HEK293T (cell line): ENCODE results near the gene PLPPR1.

Source experiments
- CTCF ChIA-PET: fragments of 350-600 bp; formaldehyde crosslinking; extraction: SDS; loops from one replicate; lab custom pipeline; 2021; ENCODE audit warnings: antibody characterized with exemption, inconsistent platforms; lab: Yijun Ruan, JAX
- POLR2A ChIA-PET: fragments of 350-600 bp; formaldehyde crosslinking; extraction: SDS; loops from one replicate; lab custom pipeline; 2020; ENCODE audit warnings: antibody characterized with exemption, inconsistent platforms; lab: Yijun Ruan, JAX
- DNase-seq: peaks from one replicate; pipeline ENCODE4 v3.0.0; 2012; ENCODE audit warnings: mixed read lengths; ENCODE audit errors: extremely low spot score
- ARNT ChIP-seq: fragments of 450-650 bp; IDR thresholded peaks from 2 replicates; pipeline ENCODE4 v1.6.1; 2017; ENCODE audit warnings: mild to moderate bottlenecking
- BHLHE40 ChIP-seq: fragments of 450-650 bp; IDR thresholded peaks from 2 replicates; pipeline ENCODE4 v1.6.1; 2016; ENCODE audit warnings: mild to moderate bottlenecking, moderate library complexity, borderline replicate concordance
- CTBP1 ChIP-seq: fragments of 450-650 bp; IDR thresholded peaks from 2 replicates; pipeline ENCODE4 v1.6.1; 2016; ENCODE audit warnings: borderline replicate concordance
- ELF4 ChIP-seq: fragments of 450-650 bp; IDR thresholded peaks from 2 replicates; pipeline ENCODE4 v1.6.1; 2017; ENCODE audit warnings: antibody characterized with exemption
- FOXA1 ChIP-seq: fragments of 450-650 bp; IDR thresholded peaks from 2 replicates; pipeline ENCODE4 v1.6.1; 2016; ENCODE audit warnings: mild to moderate bottlenecking
- FOXK2 ChIP-seq: fragments of 450-650 bp; IDR thresholded peaks from 2 replicates; pipeline ENCODE4 v1.6.1; 2016; ENCODE audit warnings: mild to moderate bottlenecking
- FOXM1 ChIP-seq: fragments of 450-650 bp; IDR thresholded peaks from 2 replicates; pipeline ENCODE4 v1.6.1; 2017; ENCODE audit warnings: mild to moderate bottlenecking, borderline replicate concordance
- HDGF ChIP-seq: fragments of 450-650 bp; IDR thresholded peaks from 2 replicates; pipeline ENCODE4 v1.6.1; 2017; ENCODE audit warnings: antibody characterized with exemption, borderline replicate concordance
- L3MBTL2 ChIP-seq: fragments of 450-650 bp; conservative IDR thresholded peaks from 2 replicates; pipeline ENCODE4 v1.6.1; 2016; ENCODE audit warnings: mild to moderate bottlenecking
- LEF1 ChIP-seq: fragments of 450-650 bp; IDR thresholded peaks from 2 replicates; pipeline ENCODE4 v1.6.1; 2017; ENCODE audit warnings: mild to moderate bottlenecking, borderline replicate concordance
- NFRKB ChIP-seq: fragments of 450-650 bp; IDR thresholded peaks from 2 replicates; pipeline ENCODE4 v1.6.1; 2016; ENCODE audit warnings: mild to moderate bottlenecking, moderate library complexity
- SP1 ChIP-seq: fragments of 450-650 bp; IDR thresholded peaks from 2 replicates; pipeline ENCODE4 v1.6.1; 2017
- SUZ12 ChIP-seq: fragments of 450-650 bp; IDR thresholded peaks from 2 replicates; pipeline ENCODE4 v1.6.1; 2016; ENCODE audit warnings: mild to moderate bottlenecking
- TARDBP ChIP-seq: fragments of 450-650 bp; IDR thresholded peaks from 2 replicates; pipeline ENCODE4 v1.6.1; 2016
- ZNF384 ChIP-seq: fragments of 450-650 bp; IDR thresholded peaks from 2 replicates; pipeline ENCODE4 v1.6.1; 2016
- TF ChIP-seq, protein P1 (sequence below): fragments of 450-650 bp; IDR thresholded peaks from 2 replicates; pipeline ENCODE4 v1.6.1; 2016

PLPPR1 gene

DNA sequence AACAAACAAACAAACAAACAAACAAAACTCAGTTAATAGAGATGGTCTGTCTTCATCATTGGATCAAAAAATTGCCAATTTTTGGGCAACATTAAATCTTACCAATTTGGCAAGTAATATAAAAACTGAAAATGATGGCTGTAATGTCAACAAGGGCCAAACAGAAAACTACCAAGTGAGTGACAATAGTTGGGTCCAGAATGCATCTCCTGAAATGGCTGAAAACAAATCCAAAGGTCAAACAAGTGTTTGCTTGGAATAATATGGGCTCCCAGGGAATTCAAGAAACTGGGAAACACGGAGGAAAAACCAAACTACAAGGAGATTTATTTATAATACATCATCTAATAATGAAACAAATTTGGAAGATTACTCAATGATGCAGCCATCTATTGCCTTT, 331.2 kb downstream of the PLPPR1 start:
- TF ChIP-seq NFRKB: no peak
- DNase-seq: no peak
- ChIA-PET CTCF (no interaction called here), POLR2A (no interaction called here)

DNA sequence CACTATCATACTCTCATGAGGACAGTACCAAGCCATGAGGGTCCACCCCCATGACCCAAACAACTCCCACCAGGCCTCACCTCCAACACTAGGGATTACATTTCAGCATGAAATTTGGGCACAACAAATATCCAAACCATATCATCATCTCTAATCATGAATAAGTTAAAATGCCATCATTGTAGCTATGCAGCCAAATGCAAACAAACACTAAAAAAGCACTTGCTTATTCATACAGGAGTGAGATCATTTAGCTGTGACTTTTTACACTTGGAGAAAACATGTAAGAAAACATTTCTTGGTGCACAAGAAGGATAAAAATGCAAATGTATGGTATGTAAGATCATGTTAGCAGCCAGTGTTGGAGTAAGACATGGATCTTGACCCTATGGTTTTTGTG, 332.1 kb downstream of the PLPPR1 start:
- TF ChIP-seq FOXK2 (no peak), SUZ12 (no peak), FOXM1 (no peak), NFRKB (no peak), SP1 (no peak), TARDBP (no peak), ELF4 (no peak), ZNF384 (no peak), ARNT (no peak), LEF1 (no peak), FOXA1 (no peak), BHLHE40 (no peak), L3MBTL2 (no peak)
- ChIA-PET CTCF (no interaction called here), POLR2A (no interaction called here)

GRCh38 chr9:101362450-101362849, 333.9 kb downstream of the PLPPR1 start:
- ChIA-PET CTCF (no interaction called here), POLR2A (no interaction called here)
- TF ChIP-seq FOXA1 (no peak), NFRKB (no peak), L3MBTL2 (no peak), LEF1 (no peak)
- DNase-seq: no peak

More for the DNA sequence above, 332.1 kb downstream of the PLPPR1 start:
- DNase-seq: no peak

GRCh38 chr9:101365181-101365580, 336.7 kb downstream of the PLPPR1 start:
- POLR2A ChIA-PET: no interaction called here

GRCh38 chr9:101366038-101366756, 337.7 kb downstream of the PLPPR1 start:
- TF ChIP-seq SUZ12: no peak
- TF ChIP-seq CTBP1: no peak
- no peak for TF ChIP-seq SP1
- no peak for TF ChIP-seq HDGF
- no peak for TF ChIP-seq ARNT
- TF ChIP-seq LEF1: no peak
- TF ChIP-seq ZNF384: no peak
- TF ChIP-seq TARDBP: no peak
- no peak for TF ChIP-seq FOXM1
- no peak for TF ChIP-seq BHLHE40
- no peak for TF ChIP-seq ELF4
- TF ChIP-seq FOXK2: no peak
- TF ChIP-seq NFRKB: no peak
- ChIA-PET CTCF (no interaction called here), POLR2A (no interaction called here)
- DNase-seq: no peak

More at GRCh38 chr9:101365181-101365580, 336.7 kb downstream of the PLPPR1 start:
- CTCF ChIA-PET: no interaction called here
- DNase-seq: no peak
- no peak for TF ChIP-seq ZNF384

DNA sequence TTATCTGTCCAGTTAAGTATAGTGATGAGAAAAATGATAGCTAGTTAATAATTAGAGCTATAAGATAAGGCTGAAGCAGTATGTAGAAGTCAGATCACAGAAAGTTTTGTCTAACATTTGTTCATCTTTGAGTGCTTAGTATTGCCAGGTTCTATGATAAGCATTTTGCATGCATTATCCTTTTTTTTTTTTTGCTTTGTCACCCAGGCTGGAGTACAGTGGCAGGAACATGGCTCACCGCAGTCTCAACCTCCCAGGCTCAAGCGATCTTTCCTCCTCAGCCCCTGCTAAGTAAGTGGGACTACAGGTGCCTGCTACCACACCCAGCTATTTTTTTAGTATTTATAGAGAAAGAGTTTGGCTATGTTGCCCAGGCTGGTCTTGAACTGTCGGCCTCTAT, 338.8 kb downstream of the PLPPR1 start:
- CTCF ChIA-PET: no interaction called here
- POLR2A ChIA-PET: no interaction called here
- TF ChIP-seq FOXA1 (no peak), SP1 (no peak), ZNF384 (no peak), SUZ12 (no peak), NFRKB (no peak), FOXK2 (no peak), CTBP1 (no peak)
- no peak for DNase-seq

DNA sequence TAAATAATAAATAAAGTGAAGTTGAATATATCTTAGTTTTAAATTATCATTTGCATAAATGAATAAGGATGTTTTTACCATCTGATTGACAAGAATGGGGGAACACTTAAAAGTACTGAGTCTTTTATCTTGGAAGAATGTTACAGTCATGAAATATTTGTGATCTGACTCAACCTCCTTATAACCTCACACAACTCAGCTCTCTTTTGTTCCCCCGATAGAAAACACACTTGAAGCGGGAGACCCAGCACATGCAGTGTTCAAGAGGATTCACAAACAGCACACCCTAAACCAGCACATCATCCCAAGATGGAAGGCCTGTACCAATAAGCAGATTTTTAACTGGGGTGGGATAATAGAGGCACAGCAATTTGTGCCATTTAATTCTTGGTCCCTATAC, 340.8 kb downstream of the PLPPR1 start:
- POLR2A ChIA-PET: no interaction called here
- CTCF ChIA-PET: no interaction called here
- DNase-seq: no peak

GRCh38 chr9:101369884-101370531, 341.5 kb downstream of the PLPPR1 start:
- ChIA-PET CTCF (no interaction called here), POLR2A (no interaction called here)
- no peak for TF ChIP-seq LEF1
- no peak for TF ChIP-seq L3MBTL2
- no peak for TF ChIP-seq ARNT
- TF ChIP-seq, protein P1, sequence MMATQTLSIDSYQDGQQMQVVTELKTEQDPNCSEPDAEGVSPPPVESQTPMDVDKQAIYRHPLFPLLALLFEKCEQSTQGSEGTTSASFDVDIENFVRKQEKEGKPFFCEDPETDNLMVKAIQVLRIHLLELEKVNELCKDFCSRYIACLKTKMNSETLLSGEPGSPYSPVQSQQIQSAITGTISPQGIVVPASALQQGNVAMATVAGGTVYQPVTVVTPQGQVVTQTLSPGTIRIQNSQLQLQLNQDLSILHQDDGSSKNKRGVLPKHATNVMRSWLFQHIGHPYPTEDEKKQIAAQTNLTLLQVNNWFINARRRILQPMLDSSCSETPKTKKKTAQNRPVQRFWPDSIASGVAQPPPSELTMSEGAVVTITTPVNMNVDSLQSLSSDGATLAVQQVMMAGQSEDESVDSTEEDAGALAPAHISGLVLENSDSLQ: no peak
- no peak for TF ChIP-seq HDGF
- TF ChIP-seq ZNF384: no peak
- no peak for TF ChIP-seq TARDBP
- no peak for TF ChIP-seq FOXK2
- no peak for TF ChIP-seq CTBP1
- TF ChIP-seq SUZ12: no peak
- no peak for TF ChIP-seq BHLHE40
- no peak for DNase-seq

More for the DNA sequence above, 340.8 kb downstream of the PLPPR1 start:
- TF ChIP-seq ZNF384 (no peak), CTBP1 (no peak)
